Right lobe of liver (tissue), 4 donors: ENCODE results near the gene ITPR1.

Source experiments
- POLR2A ChIP-seq: fragments of 450-650 bp; IDR thresholded peaks from one replicate; pipeline ENCODE4 v1.6.1; 2017; ENCODE audit warnings: antibody characterized with exemption, mild to moderate bottlenecking
- TF ChIP-seq, protein P1 (sequence below), 4 donors: fragments of 200-600 bp in 3 of 4; fragments of 450-650 bp in 1 of 4; IDR thresholded peaks; one replicate each; pipeline versions ENCODE4 v1.5.1 to v1.8.0; 2016 to 2022; ENCODE audit warnings: antibody characterized with exemption in 4 of 4, mild to moderate bottlenecking in 2 of 4
- donor health status: DM: no; HTN: no; CAD: no.
- donor health status: DM: no; HTN: no; CAD: no.
- donor health status: DM: no; HTN: yes; CAD: no.

DNA sequence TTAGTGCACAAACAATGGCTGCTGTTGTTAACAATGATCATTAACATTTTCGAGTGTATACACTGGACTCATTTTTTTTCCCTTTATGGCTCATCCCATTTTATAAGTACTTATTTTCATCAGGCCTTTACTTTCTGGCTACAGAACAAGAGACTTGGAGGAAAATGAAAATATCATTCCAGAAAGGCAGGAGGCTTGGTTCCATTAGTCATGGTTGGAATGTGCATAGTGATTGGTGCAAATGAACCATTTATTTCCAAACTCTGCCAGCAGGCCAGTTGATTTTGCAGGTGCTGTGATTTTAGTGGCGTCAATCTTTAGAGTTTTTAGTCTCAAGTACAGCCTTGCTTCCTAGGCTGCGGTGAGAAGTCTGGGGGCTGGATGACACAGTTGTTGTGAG is 151.8 kb downstream of the ITPR1 start:
- TF ChIP-seq, protein P1, sequence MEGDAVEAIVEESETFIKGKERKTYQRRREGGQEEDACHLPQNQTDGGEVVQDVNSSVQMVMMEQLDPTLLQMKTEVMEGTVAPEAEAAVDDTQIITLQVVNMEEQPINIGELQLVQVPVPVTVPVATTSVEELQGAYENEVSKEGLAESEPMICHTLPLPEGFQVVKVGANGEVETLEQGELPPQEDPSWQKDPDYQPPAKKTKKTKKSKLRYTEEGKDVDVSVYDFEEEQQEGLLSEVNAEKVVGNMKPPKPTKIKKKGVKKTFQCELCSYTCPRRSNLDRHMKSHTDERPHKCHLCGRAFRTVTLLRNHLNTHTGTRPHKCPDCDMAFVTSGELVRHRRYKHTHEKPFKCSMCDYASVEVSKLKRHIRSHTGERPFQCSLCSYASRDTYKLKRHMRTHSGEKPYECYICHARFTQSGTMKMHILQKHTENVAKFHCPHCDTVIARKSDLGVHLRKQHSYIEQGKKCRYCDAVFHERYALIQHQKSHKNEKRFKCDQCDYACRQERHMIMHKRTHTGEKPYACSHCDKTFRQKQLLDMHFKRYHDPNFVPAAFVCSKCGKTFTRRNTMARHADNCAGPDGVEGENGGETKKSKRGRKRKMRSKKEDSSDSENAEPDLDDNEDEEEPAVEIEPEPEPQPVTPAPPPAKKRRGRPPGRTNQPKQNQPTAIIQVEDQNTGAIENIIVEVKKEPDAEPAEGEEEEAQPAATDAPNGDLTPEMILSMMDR (IDR thresholded peaks at IDR 0.05) = no peak
- no peak for TF ChIP-seq POLR2A
